Activated CD8-positive, alpha-beta memory T cell treated with anti-CD3 and anti-CD28 coated beads, Interleukin-2, amount 50 U/mL, for 4 hours (primary cell): ENCODE data around the gene FNDC10.
"Not testable (repeated sequence)": the region's sequence is repeated elsewhere in the genome, so short reads cannot be mapped to it uniquely, and the experiment has no call there.

Experiments
- DNase-seq: peaks from one replicate; pipeline ENCODE4 v3.0.0-alpha.2; 2020

FNDC10 gene

GRCh38 chr1:1599935-1600860 is at the start of gene FNDC10:
FNDC10 (minus strand) TSS chr1:1600135; CDS start chr1:1600015, 120 bp downstream.
- DNase-seq: no peak

GRCh38 chr1:1648265-1648664 is 48.3 kb upstream of the FNDC10 start:
- DNase-seq: not testable (repeated sequence)

- DNase-seq: not testable (repeated sequence)
Measured at GRCh38 chr1:1647567-1648241, 47.8 kb upstream of the FNDC10 start.

- DNase-seq: not testable (repeated sequence)
Measured at GRCh38 chr1:1646326-1646725, 46.4 kb upstream of the FNDC10 start.

- not testable (repeated sequence) for DNase-seq
Measured at GRCh38 chr1:1640711-1641461, 41.0 kb upstream of the FNDC10 start.

- DNase-seq: not testable (repeated sequence)
Measured at GRCh38 chr1:1640081-1640480, 40.1 kb upstream of the FNDC10 start.

GRCh38 chr1:1639368-1639767 is 39.4 kb upstream of the FNDC10 start:
- not testable (repeated sequence) for DNase-seq

- not testable (repeated sequence) for DNase-seq
Measured at GRCh38 chr1:1638528-1638927, 38.6 kb upstream of the FNDC10 start.

GRCh38 chr1:1637479-1637875 is 37.5 kb upstream of the FNDC10 start:
- DNase-seq: not testable (repeated sequence)

- DNase-seq: not testable (repeated sequence)
Measured at GRCh38 chr1:1636621-1637478, 36.9 kb upstream of the FNDC10 start.

- DNase-seq: not testable (repeated sequence)
Measured at GRCh38 chr1:1634613-1635012, 34.7 kb upstream of the FNDC10 start.

GRCh38 chr1:1633409-1633808 is 33.5 kb upstream of the FNDC10 start:
- DNase-seq: not testable (repeated sequence)

GRCh38 chr1:1631782-1632420 is 32.0 kb upstream of the FNDC10 start, which contains the start of gene MMP23B:
MMP23B (plus strand) TSS chr1:1632173; CDS start chr1:1632219, 46 bp downstream.
- peak; percentile 25 for DNase-seq

- DNase-seq: peak; percentile 44
Measured at GRCh38 chr1:1630965-1631781, 31.2 kb upstream of the FNDC10 start.

- DNase-seq: peak; percentile 92
Measured at GRCh38 chr1:1630191-1630964, 30.4 kb upstream of the FNDC10 start.

- DNase-seq: peak; percentile 78
Measured at GRCh38 chr1:1629430-1630190, 29.7 kb upstream of the FNDC10 start.

- DNase-seq: peak; percentile 39
Measured at GRCh38 chr1:1628754-1629429, 29.0 kb upstream of the FNDC10 start.
